Uterus (tissue), 2 donors: ENCODE results near the gene TRAF6.

Experiments used
- POLR2A ChIP-seq, 2 donors: fragments of 450-650 bp; IDR thresholded peaks; one replicate each; pipeline ENCODE4 v1.6.1; 2016; ENCODE audit warnings: antibody characterized with exemption in 2 of 2, mild to moderate bottlenecking in 1 of 2, moderate library complexity in 1 of 2
- TF ChIP-seq, protein P1 (sequence below), 4 experiments: fragments of 200-600 bp in 2 of 4; fragments of 450-650 bp in 2 of 4; sonication (generic) in 2 of 4; IDR thresholded peaks; one replicate each; pipeline ENCODE4 v1.5.1; 2016 to 2019; ENCODE audit warnings: antibody characterized with exemption in 4 of 4, mild to moderate bottlenecking in 2 of 4, moderate library complexity in 1 of 4

DNA sequence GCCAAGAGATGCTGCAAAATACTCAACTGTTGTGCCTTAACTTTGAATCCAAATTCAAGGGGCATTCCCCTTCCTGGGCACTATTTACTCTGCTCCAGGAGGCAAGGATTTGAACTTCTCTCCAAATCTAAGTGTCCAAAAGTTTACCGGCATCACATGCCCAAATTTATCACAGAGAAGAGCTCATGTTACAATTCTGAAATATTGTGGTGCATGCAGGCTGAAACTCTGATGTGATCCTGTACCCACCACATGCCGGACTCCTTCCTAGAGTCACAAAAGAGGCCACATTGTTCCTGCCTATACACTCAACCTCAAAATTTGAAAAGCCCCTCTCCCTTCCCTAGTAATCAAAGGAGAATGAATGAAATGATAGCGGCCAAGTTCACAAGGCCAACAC, 1.3 kb downstream of the TRAF6 start:
- TF ChIP-seq, protein P1, sequence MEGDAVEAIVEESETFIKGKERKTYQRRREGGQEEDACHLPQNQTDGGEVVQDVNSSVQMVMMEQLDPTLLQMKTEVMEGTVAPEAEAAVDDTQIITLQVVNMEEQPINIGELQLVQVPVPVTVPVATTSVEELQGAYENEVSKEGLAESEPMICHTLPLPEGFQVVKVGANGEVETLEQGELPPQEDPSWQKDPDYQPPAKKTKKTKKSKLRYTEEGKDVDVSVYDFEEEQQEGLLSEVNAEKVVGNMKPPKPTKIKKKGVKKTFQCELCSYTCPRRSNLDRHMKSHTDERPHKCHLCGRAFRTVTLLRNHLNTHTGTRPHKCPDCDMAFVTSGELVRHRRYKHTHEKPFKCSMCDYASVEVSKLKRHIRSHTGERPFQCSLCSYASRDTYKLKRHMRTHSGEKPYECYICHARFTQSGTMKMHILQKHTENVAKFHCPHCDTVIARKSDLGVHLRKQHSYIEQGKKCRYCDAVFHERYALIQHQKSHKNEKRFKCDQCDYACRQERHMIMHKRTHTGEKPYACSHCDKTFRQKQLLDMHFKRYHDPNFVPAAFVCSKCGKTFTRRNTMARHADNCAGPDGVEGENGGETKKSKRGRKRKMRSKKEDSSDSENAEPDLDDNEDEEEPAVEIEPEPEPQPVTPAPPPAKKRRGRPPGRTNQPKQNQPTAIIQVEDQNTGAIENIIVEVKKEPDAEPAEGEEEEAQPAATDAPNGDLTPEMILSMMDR (IDR thresholded peaks at IDR 0.05), result no peak
- TF ChIP-seq POLR2A (IDR thresholded peaks at IDR 0.05), result no peak
